Ammon's horn (tissue), 1 donor: ENCODE data around the gene TMEM8B.
A peak's percentile ranks its signal among the peaks of the same experiment; 100 is the strongest.

Experiments
- DNase-seq: peaks from one replicate; pipeline ENCODE4 v3.0.0-alpha.2; 2016; ENCODE audit warnings: low spot score

TMEM8B gene

DNA sequence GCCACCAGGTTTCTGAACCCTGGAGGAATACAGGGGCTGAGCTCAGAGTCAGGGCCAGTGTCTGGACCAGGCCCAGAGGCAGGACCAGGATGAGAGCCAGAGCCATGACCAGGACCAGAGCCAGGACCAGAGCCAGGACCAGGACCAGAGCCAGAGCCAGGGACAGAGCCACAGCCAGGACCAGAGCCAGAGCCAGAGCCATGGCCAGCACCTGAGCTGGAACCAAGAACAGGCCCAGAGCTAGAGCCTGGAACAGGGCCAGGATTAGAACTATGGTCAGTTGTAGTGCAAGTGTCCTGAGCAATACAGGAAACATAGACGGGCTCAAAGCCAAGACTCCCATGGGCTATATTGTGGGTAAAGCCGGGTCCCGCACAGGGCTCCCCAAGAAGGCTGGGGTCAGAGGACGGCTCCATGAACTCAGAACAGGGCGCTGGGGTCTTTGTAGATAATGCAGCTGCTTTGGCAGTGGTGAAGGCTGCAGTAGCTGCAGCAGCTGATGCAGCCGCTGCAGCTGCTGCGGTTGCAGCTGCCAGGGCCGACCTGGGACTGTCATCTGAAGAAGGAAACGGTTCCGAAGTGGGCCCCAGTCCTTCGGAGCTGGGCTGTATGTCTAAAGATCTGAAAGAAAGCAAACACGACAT lies 17.5 kb upstream of the TMEM8B start:
- peak; percentile 34 for DNase-seq

DNA sequence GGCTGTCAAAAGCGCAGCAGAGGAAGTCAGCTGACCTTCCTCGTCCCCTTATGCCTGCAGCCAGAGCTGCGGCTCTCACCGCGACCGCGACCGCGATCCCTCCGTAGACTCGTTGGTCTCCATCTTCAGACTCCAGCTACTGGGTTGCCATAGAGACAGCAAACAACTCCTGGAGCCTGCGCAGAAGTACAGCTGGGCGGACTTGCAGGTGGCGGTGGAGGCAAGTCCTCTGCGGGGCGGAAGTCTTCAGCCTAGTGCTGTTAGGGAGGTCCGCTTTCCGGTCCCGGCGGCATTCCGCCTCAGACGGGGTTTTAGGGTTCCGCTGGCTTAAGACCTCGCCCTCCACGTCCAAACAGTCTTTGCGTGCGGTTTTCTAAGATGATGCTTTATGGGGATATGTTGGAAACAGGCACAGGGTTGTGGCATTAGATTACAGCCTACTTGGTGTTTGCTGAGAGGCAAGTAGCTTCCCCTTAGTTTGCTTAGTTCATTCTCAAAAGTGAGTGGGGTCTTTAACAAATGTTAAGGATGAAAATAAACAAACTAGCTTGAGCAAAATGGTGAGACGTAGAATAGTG lies 16.9 kb upstream of the TMEM8B start, which contains the start of gene SPAG8:
Gene SPAG8 (minus strand): TSS at position 238 of the 578 bp plus-strand sequence. CDS start 115 bp downstream, at position 123.
- peak; percentile 98 for DNase-seq

DNA sequence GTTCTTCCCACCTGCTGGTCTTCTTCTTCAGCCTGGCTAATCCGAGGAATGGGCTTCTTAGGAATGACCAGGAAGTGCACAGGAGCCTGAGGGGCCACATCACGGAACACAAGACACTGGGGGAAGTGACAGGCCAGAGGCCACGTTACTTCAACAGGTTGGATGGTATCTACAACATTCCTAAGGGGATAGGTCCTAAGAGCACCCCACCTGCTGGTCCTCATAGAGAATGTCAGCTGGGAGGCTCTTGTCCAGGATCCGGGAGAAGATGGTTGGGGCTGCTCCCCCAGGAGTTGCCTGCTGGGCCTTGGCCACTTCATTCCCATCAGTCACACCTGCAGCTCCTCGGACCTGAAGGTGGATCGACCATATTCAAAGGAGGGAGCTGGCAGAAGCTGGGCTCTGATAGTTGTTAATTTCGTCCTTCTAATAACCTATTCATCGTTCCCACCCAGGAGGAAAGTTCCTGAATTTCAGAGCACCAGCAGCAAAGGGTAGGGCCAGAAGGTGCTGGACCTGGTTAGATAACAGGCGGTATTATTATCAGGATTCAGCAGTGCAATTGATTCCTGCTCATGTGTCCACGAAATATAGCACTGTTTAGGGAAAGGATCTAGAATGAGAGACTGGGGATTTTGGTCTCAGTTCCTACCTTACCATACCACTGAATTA lies 15.5 kb upstream of the TMEM8B start:
- DNase-seq: no peak

DNA sequence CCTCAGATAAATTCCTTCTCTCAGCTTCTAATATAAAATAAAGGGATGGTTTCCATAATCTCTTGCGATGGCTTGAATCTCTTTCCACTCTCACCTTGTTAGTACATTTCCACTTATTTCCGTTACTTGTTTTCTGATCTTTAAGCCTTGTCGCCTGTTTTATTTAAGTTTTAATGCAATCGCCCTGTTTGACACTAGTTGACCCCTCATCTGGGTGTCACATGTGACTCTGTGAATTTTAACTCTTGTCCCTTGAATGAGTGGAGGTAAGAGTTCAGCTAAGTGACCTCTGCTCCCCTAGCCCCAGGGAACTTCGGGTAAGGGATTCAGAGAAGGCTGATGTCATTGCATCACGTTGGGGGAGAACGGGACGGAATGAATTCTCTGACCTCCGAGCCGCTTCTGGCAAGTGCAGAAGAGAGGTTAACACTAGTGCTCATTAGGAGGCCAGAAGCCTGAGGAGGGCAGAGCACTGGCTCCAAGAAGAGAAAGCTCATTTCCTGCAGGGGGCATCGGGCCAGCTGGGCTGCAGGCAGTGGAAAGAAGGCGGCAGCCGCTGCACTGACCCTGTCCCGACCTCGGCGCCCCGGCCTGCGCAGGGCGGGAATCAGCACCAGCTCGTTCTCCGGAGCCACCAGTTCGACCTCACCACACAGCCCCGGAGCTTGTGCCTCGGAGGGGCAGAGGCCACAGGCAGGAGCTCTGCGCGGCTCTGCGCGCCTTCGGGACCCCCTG lies 14.8 kb upstream of the TMEM8B start:
- peak; percentile 73 for DNase-seq

DNA sequence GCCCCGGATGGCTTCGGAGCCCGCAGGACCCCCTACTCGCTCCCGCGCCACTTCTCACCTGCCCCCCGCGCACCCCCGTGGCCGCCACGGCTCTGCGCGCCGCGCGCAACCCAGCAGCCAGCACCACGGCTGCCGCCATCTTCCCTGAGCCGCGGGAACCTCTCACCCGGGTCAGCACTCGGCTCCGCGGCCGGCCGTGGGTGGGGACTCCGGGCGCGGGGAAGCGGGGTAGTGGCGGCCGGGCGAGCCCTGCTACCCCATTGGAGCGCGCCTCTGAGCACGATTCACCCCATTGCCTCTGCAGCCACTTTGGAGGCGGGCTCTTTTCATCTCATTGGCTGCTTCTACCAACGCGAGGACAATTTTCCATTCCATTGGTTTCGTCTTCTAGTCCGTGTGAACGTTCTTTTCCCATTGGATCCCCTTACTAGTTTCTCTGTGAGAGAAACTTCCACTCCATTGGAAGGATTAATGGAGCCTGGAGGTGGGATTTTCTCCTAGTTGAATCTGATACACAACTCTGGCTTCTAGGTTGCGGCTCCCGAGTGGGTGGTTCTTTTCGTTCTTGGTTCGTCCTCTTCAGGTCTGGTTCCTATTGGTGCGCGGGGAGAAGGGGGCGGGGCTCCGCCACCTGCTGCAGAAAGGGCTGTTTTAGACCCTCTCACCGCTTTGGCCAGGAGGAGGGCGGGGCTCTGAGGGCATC lies 14.0 kb upstream of the TMEM8B start, which contains the start of gene HINT2:
Gene HINT2 (minus strand): TSS at position 202 of the 703 bp plus-strand sequence. CDS start 63 bp downstream, at position 139.
- DNase-seq: peak; percentile 98

DNA sequence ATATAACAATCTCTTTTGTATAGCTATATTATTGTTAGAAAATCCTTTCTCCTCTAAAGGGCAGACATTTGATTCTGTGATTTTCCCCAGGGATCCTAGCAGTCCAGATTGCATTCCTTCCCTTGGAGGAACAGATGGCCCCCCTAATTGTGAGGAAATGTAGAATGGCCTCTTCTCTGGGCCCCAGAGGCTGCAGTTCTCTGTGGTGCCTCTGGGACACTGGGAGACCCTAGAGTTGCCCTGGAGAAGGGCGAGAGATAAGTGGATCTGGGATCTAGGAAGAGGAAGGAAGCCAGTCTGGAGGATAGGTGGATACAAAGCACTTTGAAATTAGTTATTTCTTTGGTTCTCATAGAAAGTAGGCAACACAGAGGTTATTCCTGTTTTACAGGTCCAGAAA lies 12.3 kb upstream of the TMEM8B start:
- DNase-seq: no peak

DNA sequence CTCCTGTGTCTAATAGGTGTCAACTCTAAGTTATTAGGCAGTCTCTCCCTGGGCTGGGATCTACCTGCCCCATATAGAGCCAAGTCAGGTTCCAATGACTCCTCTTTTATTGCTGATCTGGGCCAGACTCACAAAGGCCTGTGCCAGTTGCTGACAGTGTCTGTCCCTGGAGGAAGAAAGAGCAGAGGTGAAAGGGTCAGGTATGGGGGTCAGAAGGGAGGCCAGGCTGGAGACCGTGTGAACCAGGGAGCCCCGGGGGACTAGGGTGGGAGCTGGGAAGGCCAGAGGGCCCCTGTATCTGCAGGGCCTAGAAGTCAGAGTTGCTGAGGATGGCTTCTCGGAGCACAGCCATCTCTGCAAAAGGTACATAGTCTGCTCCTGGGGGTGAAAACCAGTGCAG lies 10.7 kb upstream of the TMEM8B start:
- DNase-seq: no peak

DNA sequence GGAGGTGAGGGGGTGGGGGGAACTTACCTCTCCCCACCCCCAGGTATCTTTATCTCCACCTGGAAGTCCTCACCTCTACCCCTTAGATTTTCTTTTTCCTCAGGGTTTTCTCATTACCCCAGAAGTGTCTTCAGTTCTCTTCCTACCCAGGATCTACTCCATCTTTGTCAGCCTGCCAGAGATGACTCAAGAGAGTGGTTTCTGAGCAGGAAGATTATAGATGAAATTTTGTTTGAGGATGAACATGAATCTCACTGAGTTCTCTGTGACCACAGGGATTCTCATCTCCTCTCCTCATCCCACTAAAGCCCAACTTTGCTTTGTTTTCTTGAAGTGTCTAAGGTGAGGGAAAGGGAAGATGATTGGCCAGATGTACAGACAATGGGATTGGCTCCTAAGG lies 9.0 kb upstream of the TMEM8B start:
- no peak for DNase-seq

DNA sequence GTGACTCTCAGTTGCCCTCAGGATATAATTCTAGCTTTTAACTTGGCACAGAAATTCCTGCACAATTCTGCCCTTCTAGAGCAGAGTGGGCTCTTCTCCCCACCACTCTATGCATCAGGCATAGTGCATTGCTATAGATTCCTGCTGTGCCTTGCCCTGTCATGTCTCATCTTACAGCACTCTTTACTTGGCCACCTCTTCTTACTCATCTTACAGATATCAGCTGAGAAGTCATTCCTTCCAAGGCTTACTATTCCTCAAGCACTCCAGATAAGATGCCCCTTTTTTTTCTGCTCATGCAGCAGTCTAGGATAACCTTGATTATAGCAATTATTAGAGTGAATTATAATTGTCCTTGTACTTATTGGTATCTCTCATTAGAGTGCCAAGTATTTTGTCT lies 6.1 kb upstream of the TMEM8B start:
- DNase-seq: no peak

DNA sequence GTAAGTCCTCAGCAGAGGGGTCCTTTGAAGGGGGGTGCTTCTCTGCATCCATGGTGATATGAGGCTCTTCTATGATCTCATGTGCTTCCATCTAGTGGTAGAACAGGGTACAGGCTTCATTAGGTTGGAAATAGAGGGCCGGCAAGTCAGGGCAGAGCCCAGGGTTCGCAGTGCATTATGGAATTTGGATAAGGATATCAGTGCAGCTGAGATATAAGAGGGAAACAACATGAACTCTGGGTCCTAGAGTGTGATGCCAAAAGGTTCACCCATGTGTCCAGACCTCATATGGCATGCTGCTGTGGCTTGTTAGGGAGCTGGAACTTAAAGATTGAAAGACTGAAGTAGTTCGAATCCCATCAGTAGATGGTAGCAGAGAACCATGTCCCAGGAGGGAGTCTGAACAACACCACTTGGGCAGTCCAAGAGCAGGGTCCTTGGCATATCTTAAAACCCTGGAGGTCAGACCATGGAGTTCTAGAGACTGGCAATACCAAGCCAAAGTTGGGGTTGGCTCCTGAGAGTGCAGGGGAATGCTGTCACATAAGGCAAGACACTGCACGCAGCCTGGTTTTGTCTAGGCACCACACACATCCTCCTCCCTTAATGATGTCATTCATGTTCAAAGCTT lies 2.8 kb upstream of the TMEM8B start:
- peak; percentile 73 for DNase-seq

DNA sequence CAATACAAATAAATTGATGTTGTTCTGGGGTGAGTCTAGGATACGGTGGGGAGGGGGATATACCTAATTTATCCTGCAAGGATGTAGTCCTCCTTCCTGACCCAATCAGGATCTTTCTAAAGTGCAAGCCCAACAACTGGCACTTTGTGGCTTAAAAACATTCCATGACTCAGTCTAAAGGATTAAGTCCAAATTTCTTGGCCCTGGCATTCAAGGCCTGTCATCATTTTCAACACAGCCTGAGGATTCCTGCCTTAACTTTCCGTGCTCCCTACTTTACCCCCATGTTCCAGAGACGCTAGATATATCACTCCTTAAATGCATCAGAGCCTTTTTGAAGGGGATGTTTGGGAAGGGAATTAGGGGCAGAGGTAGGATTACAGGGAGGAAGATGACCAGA lies 1.5 kb upstream of the TMEM8B start:
- DNase-seq: no peak

DNA sequence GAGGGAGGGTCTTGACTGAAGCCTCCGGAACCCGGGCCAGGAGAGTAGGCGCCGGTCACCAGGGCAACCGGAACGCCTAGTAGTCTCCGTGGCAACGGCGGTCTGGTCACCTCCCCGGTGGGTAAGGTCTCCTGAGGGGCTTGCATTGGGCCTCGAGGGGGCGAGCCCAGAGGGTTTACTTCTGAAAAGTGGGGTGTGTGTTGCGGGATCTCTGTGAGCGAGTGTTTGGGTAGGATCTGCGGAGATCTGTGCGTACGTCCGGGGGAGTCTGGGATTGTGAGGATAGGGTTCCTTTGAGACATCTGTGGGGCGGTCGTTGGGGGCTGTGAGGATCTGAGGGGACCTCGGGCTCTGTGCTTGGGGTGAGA lies 328 bp upstream of the TMEM8B start, which contains the start of gene FAM221B:
Gene FAM221B (minus strand): TSS at position 17 of the 368 bp plus-strand sequence. CDS start 2,571 bp downstream, outside the sequence.
- no peak for DNase-seq

DNA sequence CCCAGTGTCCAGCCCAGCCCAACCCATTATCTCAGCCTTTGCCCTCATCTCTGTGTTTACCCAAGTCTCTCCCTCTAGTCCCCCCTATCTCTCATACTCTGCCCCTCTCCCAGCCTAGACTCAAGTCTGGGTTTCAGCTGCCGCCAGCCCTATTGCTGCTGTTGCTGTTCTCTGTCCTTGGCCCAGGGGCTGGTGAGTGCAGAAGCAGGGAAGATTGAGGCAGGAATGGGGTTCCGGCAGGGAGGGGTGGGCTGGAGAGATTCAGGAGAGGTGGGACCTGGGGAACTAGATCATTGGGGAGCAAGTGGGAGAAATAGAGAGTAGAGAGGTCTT lies 702 bp downstream of the TMEM8B start:
- no peak for DNase-seq

DNA sequence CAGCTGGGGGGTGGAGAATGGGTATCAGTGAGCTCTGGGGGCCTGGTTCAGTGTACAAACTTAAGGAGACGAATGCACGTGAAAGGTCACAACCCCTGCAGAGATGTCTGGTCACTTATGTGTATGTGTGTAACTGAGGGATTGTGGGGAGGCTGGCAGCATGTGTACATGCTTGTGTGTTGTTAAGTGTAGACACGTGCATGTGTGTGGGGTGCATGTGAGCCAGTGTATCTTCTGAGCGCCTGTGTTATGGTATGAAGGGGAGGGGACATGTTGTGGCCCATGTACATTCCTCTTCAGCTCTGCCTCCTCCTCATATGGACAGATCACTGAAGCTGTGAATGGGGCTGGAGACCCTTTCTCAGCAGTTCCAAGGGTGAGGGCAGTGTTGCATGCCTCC lies 2.0 kb downstream of the TMEM8B start:
- no peak for DNase-seq

DNA sequence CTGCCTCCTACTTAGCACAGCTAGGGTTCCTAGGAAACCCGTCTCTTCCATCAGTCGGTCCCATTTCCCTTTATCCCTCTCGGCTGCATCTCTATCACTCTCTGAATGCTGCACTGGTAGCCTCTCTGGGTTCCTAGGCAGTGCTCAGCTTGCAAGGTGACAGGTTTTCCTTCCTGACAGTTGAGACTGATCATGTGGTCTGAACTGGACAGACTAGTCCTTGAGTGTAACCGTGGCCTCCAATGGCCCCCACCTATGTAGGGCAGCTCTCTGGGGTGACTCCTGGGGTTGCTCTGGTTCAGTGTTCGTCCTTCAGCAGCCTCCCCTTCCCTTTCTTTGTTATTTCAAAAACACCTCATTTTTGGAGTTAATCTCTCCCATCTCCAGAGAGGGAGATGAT lies 3.8 kb downstream of the TMEM8B start:
- DNase-seq: no peak

DNA sequence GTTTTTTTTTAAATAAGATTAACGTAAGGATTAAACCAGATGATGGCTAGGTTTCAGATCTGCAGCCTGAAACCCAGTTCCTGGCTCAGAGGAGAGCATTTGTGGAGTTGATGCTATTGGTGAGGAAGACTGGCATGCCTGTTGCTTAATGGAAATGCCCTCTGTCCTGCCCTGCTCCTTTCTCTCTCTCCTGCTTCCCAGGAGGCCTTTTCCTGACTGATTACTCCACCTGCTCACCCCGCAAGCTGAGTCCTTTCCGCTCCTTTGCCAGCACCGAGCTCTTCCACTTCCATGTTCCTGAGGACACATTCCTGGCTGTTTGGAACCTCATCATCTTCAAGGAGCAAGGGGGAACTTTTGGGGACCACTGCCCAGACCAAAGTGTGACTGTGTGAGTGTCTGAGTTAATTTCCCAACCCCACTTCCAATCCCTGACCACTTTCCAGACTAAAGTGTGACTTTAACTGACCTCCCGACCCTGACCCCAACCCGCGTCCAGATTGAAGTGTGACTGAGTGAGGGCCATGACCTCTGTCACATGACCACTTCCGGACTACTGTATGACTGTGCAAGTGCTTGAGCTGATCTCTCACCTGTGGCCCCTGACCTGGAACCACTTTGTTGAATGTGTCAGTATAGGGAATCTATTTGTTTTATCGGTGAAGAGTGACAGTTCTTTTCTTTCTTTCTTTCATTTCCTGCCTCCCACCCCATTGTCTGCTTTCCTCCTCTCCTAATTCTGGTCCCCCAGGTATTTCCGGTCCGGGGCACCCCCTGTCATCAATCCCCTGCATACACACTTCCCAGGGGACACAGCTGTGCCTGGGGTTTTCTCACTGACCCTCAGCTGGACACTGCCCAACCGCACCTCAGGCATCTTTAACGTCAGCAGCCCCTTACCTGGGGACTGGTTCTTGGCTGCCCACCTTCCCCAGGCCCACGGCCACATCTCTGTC lies 5.5 kb downstream of the TMEM8B start:
- DNase-seq: no peak

DNA sequence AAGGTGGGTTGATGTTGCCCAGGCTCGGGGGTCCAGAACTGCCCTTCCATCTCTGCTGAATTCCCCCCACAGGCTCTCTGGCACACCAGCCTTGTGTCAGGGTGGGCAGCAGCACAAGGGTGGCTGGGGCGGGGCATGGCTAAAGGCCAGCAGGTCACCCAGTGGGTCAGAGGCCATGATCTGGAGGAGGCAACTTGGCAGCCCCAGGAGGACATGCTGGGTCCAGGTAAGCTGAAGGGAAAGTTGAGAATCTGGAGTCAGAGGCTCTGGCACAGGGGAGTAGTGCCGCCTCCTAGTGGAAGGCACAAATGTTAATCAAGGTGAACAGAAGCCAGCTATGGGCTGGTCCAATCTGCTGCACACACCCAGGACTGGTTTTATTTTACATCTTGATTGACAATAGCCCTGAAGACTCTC lies 6.2 kb downstream of the TMEM8B start:
- no peak for DNase-seq

DNA sequence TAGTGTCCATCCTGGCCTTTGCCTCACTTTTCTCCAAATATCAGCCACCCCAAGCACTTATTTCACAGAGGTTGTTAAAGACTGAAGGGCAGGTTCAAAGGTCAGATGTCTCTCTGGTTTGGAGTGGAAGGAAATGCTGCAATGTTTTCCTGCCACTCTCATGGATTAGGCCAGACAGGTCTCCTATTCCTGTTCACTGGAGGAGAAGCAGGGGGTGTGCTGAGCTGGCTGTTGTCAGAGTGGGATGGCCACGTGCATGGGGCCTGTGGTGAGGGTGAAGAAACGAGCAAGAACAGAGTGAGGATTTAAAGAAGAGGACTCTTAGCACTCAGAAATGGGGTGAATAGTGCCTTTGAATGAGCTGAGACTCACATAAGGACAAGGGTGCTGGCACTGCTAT lies 6.7 kb downstream of the TMEM8B start:
- DNase-seq: no peak

DNA sequence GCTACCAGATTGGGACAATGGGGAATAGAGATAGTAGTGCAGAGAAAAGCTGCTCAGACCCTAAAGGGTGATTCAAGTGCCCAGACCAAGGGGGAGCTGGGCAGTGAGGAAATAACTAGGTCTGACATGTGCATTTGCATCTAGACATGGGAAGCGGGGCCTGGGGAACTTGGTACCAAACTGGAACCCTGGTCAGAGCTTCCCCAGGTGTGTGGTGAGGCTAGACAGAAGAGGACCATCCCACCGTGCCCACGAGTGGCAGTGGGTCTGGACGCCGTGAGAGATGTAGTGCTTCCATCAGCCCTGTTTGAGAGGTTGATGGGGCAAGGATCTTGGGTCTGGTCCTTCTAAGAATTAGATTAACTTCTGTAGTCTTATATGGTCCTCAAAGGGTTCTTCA lies 7.6 kb downstream of the TMEM8B start:
- DNase-seq: no peak

DNA sequence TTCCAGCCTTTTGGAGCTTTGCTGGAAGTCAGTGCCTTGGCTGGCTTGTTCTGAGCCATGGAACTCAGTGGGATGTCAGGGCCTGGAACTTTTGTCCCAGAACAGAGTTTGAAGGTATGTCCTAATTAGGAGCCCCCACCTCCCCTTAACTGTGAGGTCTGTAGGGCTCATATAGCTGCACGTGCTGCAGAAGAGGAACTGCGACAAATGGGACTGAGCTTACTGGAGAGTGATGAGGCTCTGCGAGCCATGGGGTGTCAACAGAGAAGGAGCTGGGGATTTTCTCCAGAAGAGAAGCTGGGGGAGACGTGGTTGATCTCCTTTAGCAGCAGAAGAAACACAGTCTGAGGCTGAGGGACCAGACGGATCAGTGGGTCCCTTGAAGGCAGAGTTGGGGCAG lies 10.9 kb downstream of the TMEM8B start:
- DNase-seq: no peak
